ENCODE measurements around the gene GADL1.

The GADL1 gene

DNA sequence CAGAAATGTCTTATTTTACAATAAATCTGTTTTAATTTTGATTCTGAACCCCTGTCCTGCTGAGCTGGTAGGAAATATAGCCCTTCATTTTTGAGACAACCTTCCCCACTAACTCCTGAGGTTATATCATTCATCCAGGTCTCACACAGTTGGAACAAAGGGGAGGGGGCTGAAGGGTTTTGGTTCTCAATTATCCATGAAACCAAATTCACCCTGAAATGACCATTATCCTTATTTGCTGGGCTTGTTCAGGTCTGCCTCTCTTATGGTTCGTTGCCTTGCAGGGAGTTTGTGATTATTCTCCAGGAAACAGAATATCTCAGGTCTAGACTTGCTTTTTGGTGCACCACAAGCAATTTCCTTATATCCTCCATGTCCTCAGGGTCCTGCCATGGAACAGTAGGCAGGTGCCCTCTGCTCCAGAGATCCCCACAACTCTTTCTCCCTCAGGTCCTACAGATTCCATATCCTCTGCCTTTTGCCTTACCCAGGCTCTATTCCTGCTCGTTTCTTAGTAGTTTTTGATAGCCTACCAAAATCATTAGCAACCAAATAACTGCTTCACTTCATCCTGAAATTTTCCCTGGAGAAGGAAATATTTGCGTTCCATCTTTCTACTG is 193.6 kb downstream of the GADL1 start (continued):
- TF ChIP-seq, protein P1, sequence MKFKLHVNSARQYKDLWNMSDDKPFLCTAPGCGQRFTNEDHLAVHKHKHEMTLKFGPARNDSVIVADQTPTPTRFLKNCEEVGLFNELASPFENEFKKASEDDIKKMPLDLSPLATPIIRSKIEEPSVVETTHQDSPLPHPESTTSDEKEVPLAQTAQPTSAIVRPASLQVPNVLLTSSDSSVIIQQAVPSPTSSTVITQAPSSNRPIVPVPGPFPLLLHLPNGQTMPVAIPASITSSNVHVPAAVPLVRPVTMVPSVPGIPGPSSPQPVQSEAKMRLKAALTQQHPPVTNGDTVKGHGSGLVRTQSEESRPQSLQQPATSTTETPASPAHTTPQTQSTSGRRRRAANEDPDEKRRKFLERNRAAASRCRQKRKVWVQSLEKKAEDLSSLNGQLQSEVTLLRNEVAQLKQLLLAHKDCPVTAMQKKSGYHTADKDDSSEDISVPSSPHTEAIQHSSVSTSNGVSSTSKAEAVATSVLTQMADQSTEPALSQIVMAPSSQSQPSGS (tag by site-specific recombination; IDR thresholded peaks at IDR 0.05; ENCODE audit: low read depth) = no peak

DNA sequence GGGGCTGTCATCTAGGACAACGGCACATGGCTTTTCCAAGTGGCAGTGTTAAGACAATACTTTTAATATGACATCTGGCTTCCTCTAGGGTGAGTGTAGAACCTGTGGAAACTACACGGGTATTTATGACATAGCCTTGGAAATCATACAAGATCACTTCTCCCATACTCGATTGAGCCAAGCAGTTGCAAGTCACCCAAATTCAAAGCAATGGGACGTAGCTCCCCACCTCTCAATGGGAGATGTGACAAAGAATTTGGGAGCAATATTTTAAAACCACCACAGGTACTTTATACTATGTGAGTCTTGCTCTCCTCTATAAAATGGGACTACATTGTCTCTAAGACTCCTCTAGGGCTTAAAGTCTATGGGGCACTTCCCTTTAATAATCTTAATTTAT is 194.5 kb downstream of the GADL1 start:
- H3K4me1 ChIP-seq (ENCODE audit: control insufficient read depth, insufficient read depth, low read length) = no peaks in the 10 kb centered on the region
- CTCF ChIA-PET = interaction anchor here (0.6 kb wide), 1 partner anchor 472 kb away, joined by 3 read pairs; no protein-coding TSS in a partner anchor
- no peak overlapping the region for H3K27ac ChIP-seq (ENCODE audit: extremely low read depth, low read depth, low read length)
- peaks cover 0 to 6% of the 10 kb centered on the region in 2 experiments; a peak in 1 of 3 replicates for H3K36me3 ChIP-seq (ENCODE audit: control insufficient read depth in 2 of 2, insufficient read depth in 1 of 2, low read length in 2 of 2)
- no peak overlapping the region for H3K4me3 ChIP-seq (ENCODE audit: low read depth, low read length)
- TF ChIP-seq ZNF571 (tag by site-specific recombination; IDR thresholded peaks at IDR 0.05) (no peak), ZNF776 (tag by site-specific recombination; IDR thresholded peaks at IDR 0.05; ENCODE audit: borderline replicate concordance) (no peak), ZNF23 (tag by site-specific recombination; IDR thresholded peaks at IDR 0.05; ENCODE audit: borderline replicate concordance) (no peak), ZEB2 (tag by site-specific recombination; IDR thresholded peaks at IDR 0.05) (no peak), ZNF10 (tag by site-specific recombination; IDR thresholded peaks at IDR 0.05) (no peak), ZNF175 (tag by site-specific recombination; IDR thresholded peaks at IDR 0.05) (no peak), TCF7L2 (IDR thresholded peaks at IDR 0.05; ENCODE audit: borderline replicate concordance, low read depth, low read length) (no peak), ZNF654 (tag by site-specific recombination; IDR thresholded peaks at IDR 0.05; ENCODE audit: low read depth) (no peak), ZNF133 (tag by site-specific recombination; IDR thresholded peaks at IDR 0.05) (no peak), ZNF16 (tag by site-specific recombination; IDR thresholded peaks at IDR 0.05; ENCODE audit: low read depth) (no peak), ZNF121 (tag by site-specific recombination; IDR thresholded peaks at IDR 0.05) (no peak), HOXD13 (CRISPR knock-in tag; IDR thresholded peaks at IDR 0.05; ENCODE audit: borderline replicate concordance) (no peak), ZNF311 (tag by site-specific recombination; IDR thresholded peaks at IDR 0.05; ENCODE audit: borderline replicate concordance) (no peak)
- TF ChIP-seq, protein P2, sequence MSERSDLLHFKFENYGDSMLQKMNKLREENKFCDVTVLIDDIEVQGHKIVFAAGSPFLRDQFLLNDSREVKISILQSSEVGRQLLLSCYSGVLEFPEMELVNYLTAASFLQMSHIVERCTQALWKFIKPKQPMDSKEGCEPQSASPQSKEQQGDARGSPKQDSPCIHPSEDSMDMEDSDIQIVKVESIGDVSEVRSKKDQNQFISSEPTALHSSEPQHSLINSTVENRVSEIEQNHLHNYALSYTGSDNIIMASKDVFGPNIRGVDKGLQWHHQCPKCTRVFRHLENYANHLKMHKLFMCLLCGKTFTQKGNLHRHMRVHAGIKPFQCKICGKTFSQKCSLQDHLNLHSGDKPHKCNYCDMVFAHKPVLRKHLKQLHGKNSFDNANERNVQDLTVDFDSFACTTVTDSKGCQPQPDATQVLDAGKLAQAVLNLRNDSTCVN (tag by site-specific recombination; optimal IDR thresholded peaks at IDR 0.05) = no peak
- TF ChIP-seq, protein P3, sequence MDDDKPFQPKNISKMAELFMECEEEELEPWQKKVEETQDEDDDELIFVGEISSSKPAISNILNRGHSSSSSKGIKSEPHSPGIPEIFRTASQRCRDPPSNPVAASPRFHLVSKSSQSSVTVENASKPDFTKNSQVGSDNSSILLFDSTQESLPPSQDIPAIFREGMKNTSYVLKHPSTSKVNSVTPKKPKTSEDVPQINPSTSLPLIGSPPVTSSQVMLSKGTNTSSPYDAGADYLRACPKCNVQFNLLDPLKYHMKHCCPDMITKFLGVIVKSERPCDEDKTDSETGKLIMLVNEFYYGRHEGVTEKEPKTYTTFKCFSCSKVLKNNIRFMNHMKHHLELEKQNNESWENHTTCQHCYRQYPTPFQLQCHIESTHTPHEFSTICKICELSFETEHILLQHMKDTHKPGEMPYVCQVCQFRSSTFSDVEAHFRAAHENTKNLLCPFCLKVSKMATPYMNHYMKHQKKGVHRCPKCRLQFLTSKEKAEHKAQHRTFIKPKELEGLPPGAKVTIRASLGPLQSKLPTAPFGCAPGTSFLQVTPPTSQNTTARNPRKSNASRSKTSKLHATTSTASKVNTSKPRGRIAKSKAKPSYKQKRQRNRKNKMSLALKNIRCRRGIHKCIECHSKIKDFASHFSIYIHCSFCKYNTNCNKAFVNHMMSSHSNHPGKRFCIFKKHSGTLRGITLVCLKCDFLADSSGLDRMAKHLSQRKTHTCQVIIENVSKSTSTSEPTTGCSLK (tag by site-specific recombination; IDR thresholded peaks at IDR 0.05) = no peak
- TF ChIP-seq, protein P4, sequence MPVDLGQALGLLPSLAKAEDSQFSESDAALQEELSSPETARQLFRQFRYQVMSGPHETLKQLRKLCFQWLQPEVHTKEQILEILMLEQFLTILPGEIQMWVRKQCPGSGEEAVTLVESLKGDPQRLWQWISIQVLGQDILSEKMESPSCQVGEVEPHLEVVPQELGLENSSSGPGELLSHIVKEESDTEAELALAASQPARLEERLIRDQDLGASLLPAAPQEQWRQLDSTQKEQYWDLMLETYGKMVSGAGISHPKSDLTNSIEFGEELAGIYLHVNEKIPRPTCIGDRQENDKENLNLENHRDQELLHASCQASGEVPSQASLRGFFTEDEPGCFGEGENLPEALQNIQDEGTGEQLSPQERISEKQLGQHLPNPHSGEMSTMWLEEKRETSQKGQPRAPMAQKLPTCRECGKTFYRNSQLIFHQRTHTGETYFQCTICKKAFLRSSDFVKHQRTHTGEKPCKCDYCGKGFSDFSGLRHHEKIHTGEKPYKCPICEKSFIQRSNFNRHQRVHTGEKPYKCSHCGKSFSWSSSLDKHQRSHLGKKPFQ (tag by site-specific recombination; IDR thresholded peaks at IDR 0.05) = no peak
- TF ChIP-seq, protein P5, sequence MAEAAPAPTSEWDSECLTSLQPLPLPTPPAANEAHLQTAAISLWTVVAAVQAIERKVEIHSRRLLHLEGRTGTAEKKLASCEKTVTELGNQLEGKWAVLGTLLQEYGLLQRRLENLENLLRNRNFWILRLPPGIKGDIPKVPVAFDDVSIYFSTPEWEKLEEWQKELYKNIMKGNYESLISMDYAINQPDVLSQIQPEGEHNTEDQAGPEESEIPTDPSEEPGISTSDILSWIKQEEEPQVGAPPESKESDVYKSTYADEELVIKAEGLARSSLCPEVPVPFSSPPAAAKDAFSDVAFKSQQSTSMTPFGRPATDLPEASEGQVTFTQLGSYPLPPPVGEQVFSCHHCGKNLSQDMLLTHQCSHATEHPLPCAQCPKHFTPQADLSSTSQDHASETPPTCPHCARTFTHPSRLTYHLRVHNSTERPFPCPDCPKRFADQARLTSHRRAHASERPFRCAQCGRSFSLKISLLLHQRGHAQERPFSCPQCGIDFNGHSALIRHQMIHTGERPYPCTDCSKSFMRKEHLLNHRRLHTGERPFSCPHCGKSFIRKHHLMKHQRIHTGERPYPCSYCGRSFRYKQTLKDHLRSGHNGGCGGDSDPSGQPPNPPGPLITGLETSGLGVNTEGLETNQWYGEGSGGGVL (tag by site-specific recombination; IDR thresholded peaks at IDR 0.05) = no peak
- TF ChIP-seq, protein P6, sequence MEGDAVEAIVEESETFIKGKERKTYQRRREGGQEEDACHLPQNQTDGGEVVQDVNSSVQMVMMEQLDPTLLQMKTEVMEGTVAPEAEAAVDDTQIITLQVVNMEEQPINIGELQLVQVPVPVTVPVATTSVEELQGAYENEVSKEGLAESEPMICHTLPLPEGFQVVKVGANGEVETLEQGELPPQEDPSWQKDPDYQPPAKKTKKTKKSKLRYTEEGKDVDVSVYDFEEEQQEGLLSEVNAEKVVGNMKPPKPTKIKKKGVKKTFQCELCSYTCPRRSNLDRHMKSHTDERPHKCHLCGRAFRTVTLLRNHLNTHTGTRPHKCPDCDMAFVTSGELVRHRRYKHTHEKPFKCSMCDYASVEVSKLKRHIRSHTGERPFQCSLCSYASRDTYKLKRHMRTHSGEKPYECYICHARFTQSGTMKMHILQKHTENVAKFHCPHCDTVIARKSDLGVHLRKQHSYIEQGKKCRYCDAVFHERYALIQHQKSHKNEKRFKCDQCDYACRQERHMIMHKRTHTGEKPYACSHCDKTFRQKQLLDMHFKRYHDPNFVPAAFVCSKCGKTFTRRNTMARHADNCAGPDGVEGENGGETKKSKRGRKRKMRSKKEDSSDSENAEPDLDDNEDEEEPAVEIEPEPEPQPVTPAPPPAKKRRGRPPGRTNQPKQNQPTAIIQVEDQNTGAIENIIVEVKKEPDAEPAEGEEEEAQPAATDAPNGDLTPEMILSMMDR (tag by site-specific recombination; IDR thresholded peaks at IDR 0.05) = no peak
- TF ChIP-seq, protein P7, sequence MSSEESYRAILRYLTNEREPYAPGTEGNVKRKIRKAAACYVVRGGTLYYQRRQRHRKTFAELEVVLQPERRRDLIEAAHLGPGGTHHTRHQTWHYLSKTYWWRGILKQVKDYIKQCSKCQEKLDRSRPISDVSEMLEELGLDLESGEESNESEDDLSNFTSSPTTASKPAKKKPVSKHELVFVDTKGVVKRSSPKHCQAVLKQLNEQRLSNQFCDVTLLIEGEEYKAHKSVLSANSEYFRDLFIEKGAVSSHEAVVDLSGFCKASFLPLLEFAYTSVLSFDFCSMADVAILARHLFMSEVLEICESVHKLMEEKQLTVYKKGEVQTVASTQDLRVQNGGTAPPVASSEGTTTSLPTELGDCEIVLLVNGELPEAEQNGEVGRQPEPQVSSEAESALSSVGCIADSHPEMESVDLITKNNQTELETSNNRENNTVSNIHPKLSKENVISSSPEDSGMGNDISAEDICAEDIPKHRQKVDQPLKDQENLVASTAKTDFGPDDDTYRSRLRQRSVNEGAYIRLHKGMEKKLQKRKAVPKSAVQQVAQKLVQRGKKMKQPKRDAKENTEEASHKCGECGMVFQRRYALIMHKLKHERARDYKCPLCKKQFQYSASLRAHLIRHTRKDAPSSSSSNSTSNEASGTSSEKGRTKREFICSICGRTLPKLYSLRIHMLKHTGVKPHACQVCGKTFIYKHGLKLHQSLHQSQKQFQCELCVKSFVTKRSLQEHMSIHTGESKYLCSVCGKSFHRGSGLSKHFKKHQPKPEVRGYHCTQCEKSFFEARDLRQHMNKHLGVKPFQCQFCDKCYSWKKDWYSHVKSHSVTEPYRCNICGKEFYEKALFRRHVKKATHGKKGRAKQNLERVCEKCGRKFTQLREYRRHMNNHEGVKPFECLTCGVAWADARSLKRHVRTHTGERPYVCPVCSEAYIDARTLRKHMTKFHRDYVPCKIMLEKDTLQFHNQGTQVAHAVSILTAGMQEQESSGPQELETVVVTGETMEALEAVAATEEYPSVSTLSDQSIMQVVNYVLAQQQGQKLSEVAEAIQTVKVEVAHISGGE (tag by site-specific recombination; conservative IDR thresholded peaks at IDR 0.05; ENCODE audit: low read depth) = no peak
- POLR2A ChIA-PET = no interaction called here
- no peaks in the 10 kb centered on the region for H3K9me3 ChIP-seq (ENCODE audit: control insufficient read depth, insufficient read depth, low read depth, low read length)
